H1 (cell line): ENCODE measurements around the gene CDK10. TPM values are rescaled to one million over a fixed set of nuclear protein-coding genes. Genes with fewer than 3 reads are reported as not detected.
A peak's percentile ranks its signal among the peaks of the same experiment; 100 is the strongest.

Experiments used
- ATF3 ChIP-seq: IDR thresholded peaks from 2 replicates; pipeline ENCODE4 v1.6.1; 2011; ENCODE audit warnings: low read depth, mild to moderate bottlenecking, low read length; ENCODE audit not compliant: insufficient read depth
- CBX8 ChIP-seq: fragments of 300-800, 300-1000 bp; sonication (generic); IDR thresholded peaks from 2 replicates; pipeline ENCODE4 v1.7.1; 2016; ENCODE audit warnings: low read depth, low read length, borderline replicate concordance
- CHD1 ChIP-seq: IDR thresholded peaks from 2 replicates; pipeline ENCODE4 v1.6.1; 2012; ENCODE audit warnings: low read depth, low read length, improper control_type of control experiment
- EGR1 ChIP-seq: IDR thresholded peaks from 2 replicates; pipeline ENCODE4 v1.6.1; 2011; ENCODE audit warnings: low read depth, low read length, borderline replicate concordance
- KDM4A ChIP-seq: IDR thresholded peaks from one replicate; pipeline ENCODE4 v1.7.1; 2012; ENCODE audit warnings: low read depth, mild to moderate bottlenecking, moderate library complexity, low read length, inconsistent platforms; ENCODE audit not compliant: severe bottlenecking
- SP2 ChIP-seq: IDR thresholded peaks from 2 replicates; pipeline ENCODE4 v1.6.1; 2012; ENCODE audit warnings: mild to moderate bottlenecking, low read length, inconsistent platforms
- SUZ12 ChIP-seq: fragments of 200-600 bp; sonication (generic); IDR thresholded peaks from 2 replicates; pipeline ENCODE4 v1.6.1; 2012; ENCODE audit warnings: mild to moderate bottlenecking, inconsistent platforms, low read length, moderate library complexity, mixed read lengths
- polyA plus RNA-seq, 7 experiments: library from polyadenylated mRNA; depleted of rRNA in 3 of 7; stranded (reverse) in 5 of 7; unstranded in 2 of 7; fragments of >200 nt in 5 of 7; fragments of 200-250 nt in 2 of 7; gene quantifications; 1 replicate in 5 of 7; 2 replicates in 1 of 7; 4 replicates in 1 of 7; pipeline versions ENCODE4 v1.2.1 to v1.2.3, GENCODE V29; 2011 to 2013; ENCODE audit warnings: missing spikeins in 2 of 7, mixed read lengths in 2 of 7
- total RNA-seq: library from RNA; stranded (reverse); fragmentation: NEBNext Ultra II Directional; extraction: Animal tissue kit (Norgen Biotek cat#: 25700); gene quantifications from 2 replicates; pipeline ENCODE4 v1.2.1, GENCODE V29; 2021

CDK10 gene
- total and polyA plus RNA-seq, 2 of the 8 experiments (the other 6 are each of a cell fraction or from before 2014, with no cell fraction given): 49.5 to 83.9 TPM

DNA sequence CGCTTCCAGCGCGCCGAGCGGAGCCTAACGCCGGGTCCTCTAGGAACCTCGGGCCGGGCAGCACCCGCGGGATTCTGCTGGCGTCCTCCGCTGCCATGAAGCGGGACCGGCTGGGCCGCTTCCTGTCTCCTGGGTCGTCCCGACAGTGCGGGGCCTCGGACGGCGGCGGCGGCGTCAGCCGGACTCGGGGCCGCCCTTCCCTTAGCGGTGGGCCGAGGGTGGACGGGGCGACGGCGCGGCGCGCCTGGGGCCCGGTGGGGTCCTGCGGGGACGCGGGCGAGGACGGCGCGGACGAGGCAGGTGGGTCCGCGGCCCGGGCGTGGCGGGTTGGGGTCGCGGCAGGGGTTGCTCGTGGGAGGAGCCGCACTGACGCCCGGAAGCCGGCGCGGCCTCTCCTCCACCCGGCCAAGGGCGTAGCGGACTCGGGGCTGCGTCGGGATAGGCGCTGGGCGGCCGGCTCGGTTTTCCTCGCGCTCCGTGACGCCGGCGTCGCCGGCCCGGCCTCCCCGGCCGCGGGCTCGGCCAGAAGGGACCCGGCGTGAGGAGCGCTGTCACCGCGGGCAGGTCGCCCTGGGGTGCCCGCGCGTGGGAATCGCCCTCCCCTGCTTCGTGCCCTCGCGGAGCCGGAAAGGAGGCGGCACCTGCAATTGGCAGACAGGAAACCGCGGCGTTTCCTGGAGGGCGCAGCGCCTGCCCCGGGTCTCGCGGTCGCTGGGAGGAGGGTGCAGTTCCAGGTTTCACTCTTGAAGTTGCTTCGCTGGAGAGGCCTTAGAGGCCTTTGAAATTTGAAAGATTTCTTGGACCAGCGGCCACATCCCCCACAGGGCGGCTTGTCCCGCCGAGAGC, 35.3 kb downstream of the CDK10 start (continued):
- TF ChIP-seq CHD1 (no peak), KDM4A (peak; percentile 34), EGR1 (0 out of 2 replicates have a peak, but pooled peaks have one; percentile 2), CBX8 (no peak), ATF3 (no peak), SUZ12 (0 out of 2 replicates have a peak, but pooled peaks have one; percentile 32), SP2 (no peak)
